Endometrial microvascular endothelial cells (primary cell): ENCODE results near the gene DTHD1. TPM values are rescaled to one million over a fixed set of nuclear protein-coding genes. Genes with fewer than 3 reads are reported as not detected.

ENCODE experiments used
- in situ Hi-C: cut with HindIII; loops from 2 replicates; pipeline ENCODE4 v1.10.0; 2017; ENCODE audit warnings: low sequenced_read_pairs, low pct_unique_long_range_greater_than_20kb; ENCODE audit errors: inconsistent ontology term
- total RNA-seq: library from RNA; depleted of rRNA; stranded (reverse); fragments of >200 nt; gene quantifications from one replicate; pipeline ENCODE4 v1.2.3, GENCODE V29; 2015; ENCODE audit errors: inconsistent ontology term

DTHD1 gene
- total RNA-seq, 1 donor from 2014 or later: not detected

DNA sequence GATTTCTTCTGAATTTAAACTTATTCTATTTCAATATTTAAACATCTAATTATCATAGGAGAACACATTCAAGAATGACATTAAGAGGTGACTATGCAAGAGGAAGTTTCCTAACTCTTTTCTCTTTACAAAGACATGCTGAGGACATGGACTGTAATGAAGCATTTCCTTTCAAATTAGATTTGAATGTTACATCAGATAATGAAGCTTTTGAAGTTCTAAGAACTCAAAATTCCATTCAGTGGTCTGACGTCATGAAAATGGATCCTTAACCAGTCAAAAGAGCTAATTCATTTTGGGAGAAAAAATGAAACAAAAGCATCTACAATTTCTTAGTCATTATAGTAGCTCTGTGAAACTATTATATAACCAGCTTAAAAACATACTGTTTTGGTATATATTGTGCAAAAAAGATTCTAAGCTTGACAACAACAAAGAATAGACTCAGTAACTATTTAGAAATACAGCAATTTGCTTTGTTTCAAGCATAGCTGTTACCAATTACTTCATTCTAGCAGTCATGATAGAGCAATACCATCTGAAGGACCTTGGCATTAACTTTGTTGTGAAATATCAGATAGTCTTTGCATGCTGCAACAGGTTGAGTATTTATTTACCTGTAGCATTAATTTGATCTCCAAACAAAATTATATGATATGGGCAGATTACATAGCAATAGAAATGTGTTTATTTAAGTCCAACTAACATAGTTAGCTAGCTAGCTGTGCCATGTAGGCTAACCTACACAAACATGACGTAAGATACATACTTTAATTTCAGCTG lies 13.7 kb upstream of the DTHD1 start:
- in situ Hi-C loops: no loop called here

- in situ Hi-C loops: no loop called here
Measured at GRCh38 chr4:36269101-36269500, 12.3 kb upstream of the DTHD1 start.

DNA sequence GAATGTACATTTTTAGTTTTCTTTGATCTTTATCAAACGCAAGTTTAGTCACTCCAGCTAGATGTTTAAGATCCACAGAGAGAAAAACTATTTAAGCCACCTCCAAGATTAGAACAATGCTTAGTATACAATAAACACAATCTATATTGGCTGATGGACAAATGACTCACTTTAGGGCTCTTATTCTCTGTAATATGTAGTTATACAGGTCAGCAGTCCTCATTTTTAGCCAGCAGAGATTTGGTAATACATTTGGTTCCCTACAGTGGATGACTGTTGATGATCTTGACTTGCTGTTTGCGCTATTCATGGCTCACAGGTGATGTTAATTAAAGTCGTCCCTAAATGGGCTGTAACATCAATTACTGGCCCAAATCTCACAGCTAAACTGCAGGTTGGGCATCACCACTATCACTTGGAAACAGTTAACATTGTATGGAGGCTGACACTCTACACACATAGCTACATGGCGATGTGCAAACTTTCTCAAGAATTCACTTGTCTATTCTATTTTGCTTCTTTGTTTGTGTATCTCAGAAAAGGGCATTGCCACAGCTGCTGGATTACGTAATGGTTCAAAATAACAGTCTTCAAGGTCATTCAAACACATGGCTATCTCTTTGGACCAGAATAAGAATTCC lies 11.8 kb upstream of the DTHD1 start:
- in situ Hi-C loops: no loop called here

DNA sequence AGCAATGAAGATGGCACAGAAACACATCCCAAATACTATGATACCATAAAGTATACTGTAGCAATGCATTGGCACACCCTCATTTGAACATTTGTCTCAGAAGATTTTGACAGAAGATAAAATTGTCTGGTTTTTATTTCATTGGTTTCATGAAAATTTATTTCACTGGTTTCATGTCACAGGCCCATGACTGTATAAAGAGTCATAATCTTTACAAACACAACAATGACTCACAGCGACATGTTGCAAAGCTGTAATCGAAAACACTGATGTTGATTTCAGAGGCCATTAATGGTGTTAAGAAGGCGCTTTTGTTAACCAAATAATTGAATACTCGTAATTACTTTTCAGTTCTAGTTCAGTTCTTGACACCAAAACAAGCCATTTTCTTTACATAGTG lies 8.1 kb upstream of the DTHD1 start:
- in situ Hi-C loops: no loop called here

GRCh38 chr4:36274158-36274557 lies 7.3 kb upstream of the DTHD1 start:
- in situ Hi-C loops: no loop called here

GRCh38 chr4:36277533-36277932 lies 3.9 kb upstream of the DTHD1 start:
- in situ Hi-C loops: no loop called here

DNA sequence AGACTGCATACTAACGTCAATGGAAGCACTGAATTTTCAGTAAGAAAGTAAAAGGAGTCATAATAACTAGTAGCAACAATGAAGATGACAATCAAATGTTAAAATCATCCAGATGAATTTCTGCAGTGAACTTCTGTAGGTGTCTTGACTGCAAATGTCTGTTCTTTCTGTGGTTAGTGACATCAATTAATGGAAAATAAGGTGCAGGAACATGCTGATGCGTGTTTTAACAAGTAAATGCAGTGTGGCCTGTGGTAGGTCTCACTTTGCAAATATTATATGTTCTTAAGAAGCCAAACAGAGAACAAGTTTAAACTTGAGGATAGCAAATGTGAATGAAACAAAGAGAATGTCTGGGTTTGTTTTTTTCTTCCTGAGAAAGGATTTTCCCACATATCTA lies 2.6 kb upstream of the DTHD1 start:
- in situ Hi-C loops: no loop called here

DNA sequence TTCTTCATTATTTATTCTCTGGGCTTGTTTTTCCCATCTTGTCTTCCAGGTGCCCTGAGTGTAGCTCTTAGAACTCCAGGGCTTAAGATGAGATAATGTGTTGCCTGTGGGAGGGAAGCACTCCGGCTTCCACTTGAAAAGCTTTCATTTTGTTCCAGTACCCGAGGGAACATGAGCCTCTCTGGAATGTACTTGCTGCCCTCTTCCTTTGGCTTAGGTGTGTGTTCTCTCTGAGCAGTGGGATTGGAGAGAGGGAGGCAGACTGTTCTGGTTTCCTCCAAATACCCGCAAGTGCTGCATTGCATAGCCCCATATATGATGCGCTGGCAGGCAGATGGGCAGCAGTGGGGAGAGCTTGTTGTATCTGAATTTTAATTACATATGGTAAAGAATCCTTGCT lies 861 bp upstream of the DTHD1 start:
- in situ Hi-C loops: no loop called here

DNA sequence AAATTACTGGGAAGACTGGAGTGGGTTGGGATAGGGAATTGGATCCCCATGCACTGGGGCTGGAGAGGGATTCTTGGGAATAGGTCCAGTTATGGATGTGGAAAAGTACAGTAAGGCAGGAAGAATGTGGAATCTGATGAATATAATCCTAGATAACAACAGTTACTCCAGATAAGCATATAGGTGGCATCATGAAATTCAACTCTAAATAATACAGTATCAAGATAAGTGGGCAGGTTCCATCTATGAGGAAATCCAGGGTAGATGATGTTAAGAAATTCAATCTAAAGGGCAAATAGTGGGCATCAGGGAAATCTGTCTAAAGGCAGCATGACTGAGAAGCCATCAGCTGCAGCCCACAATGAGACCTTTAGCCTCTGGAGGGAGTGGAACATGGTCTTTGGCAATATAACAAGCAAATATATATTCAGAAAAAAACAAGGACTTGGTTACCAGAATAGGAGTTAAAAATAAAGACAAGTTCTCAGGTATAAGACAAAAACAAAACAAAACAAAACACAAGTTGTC lies 1.2 kb downstream of the DTHD1 start:
- in situ Hi-C loops: no loop called here

- in situ Hi-C loops: no loop called here
Measured at GRCh38 chr4:36283912-36284465, 2.6 kb downstream of the DTHD1 start.

- in situ Hi-C loops: no loop called here
Measured at GRCh38 chr4:36285784-36286480, 4.5 kb downstream of the DTHD1 start.

- in situ Hi-C loops: no loop called here
Measured at GRCh38 chr4:36286481-36286871, 5.1 kb downstream of the DTHD1 start.

DNA sequence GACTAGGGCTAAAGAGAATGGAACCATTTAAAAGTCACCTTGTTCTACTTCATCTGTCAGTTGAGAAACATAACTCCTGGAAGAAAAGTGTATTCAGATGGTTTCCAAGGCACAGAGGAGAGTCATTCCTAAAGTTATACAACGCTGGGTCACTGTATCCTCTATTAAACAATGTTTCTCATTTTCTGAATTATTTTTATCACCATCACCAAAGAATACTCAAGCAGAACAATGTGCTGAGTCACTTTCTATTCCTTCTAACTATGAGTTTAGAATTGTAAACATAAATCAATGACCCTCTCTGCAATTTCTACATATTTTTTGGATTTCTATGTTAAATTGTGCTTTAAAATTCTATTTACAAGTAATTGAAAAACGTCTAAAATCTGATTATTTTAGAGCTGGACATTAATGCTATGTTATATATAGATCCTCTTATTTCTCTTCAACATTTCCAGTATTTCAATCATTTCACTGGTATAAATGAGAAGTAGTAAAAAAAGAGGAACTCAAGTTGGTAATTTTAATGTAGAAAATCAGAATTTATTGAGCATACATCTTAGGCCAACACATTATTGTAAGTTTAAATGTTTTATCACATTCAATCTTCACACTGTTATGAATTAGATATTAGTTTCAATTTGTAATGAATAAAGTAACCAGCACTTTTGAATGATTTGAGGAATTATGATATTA lies 7.5 kb downstream of the DTHD1 start:
- in situ Hi-C loops: no loop called here

DNA sequence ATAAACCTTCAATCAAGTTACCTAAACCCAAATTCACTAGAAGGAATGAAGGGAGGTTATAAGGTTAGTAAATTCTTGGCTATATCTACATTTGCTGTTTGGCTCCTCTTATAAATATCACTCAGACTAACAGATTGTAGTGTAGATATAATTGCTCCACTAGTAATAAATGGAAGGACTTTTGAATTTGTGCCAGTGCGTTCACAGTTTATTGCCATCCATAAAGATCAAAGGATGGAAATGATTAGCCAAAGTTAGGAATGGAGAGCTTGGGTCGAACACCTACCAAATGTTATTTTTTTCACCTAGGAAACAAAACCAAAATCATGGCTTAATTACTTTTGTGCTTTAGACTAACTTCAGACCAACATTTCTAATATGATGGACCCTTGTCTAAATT lies 9.2 kb downstream of the DTHD1 start:
- in situ Hi-C loops: no loop called here

DNA sequence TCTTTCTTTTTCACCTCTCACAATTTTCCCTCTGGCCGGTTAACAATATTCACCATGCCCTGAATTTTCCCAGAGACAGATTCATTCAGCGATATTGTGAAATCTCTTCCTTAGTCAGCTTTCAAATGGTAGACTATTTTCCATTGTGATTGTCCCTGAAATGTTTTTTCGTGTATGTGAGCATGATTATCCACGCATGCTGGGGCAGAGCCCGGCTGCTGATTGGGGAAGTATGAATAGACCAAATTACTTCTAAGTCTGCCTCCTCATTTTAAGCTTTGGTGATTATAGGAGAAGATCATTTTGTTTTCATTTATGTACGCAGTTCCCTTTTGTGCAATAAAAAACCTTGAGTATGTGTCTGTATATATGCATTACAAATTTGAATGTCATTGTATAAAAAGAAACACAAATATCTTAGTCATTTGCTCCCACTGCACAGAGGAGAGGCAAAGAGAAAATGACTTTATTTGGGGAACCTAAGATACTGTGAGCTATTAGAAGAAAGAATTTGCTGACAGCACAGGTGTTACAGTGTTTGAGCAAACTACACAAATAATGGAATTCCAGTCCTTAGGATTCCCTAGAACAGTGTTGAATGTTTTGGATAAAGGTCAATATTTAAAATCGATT lies 11.3 kb downstream of the DTHD1 start:
- in situ Hi-C loops: no loop called here

DNA sequence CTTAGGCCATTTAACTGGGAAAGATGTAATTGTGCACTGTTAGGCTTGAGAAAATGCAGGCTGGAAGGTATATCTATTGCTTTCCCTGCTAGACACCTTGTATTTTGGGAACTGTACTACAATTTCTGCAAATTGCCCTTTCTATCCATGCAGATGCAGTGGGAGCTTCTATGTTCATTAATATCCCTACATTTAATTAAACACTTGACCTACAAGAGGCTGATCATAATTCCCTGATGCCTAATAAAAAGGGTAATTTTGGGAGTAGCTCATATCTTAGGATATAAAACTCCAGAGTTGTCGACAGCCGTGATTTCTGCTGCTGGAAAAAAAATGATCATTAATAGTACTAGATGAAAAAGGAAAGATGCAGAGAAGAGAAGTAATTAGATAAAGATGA lies 19.7 kb downstream of the DTHD1 start:
- in situ Hi-C loops: no loop called here

GRCh38 chr4:36303426-36304137 lies 22.2 kb downstream of the DTHD1 start:
- in situ Hi-C loops: no loop called here

- in situ Hi-C loops: no loop called here
Measured at GRCh38 chr4:36304138-36304681, 22.8 kb downstream of the DTHD1 start.
